SIG-M5 (cell line): Measurements from ENCODE around the gene TMEM37.

Experiments used
- DNase-seq: peaks from one replicate; lab custom pipeline; 2025; lab: John Stamatoyannopoulos, UW

TMEM37 gene

GRCh38 chr2:119419065-119419464, 12.6 kb upstream of the TMEM37 start:
- no peak for DNase-seq

GRCh38 chr2:119419803-119420508, 11.7 kb upstream of the TMEM37 start:
- no peak for DNase-seq

- DNase-seq, result no peak
Observed at GRCh38 chr2:119421304-119421703, 10.3 kb upstream of the TMEM37 start.

- no peak for DNase-seq
Observed at GRCh38 chr2:119421741-119422140, 9.9 kb upstream of the TMEM37 start.

- DNase-seq, result no peak
Observed at GRCh38 chr2:119422360-119423107, 9.1 kb upstream of the TMEM37 start.

GRCh38 chr2:119423108-119423444, 8.6 kb upstream of the TMEM37 start:
- no peak for DNase-seq

- DNase-seq, result no peak
Observed at GRCh38 chr2:119423811-119424210, 7.8 kb upstream of the TMEM37 start.

GRCh38 chr2:119424284-119425118, 7.2 kb upstream of the TMEM37 start:
- DNase-seq, result no peak

GRCh38 chr2:119425119-119425405, 6.6 kb upstream of the TMEM37 start:
- no peak for DNase-seq

GRCh38 chr2:119425620-119426395, 5.8 kb upstream of the TMEM37 start:
- DNase-seq, result no peak

- DNase-seq, result no peak
Observed at GRCh38 chr2:119426396-119426675, 5.3 kb upstream of the TMEM37 start.

GRCh38 chr2:119426801-119427395, 4.8 kb upstream of the TMEM37 start:
- DNase-seq, result no peak

GRCh38 chr2:119427756-119428155, 3.9 kb upstream of the TMEM37 start:
- DNase-seq, result no peak

GRCh38 chr2:119428488-119429224, 3.0 kb upstream of the TMEM37 start:
- no peak for DNase-seq

GRCh38 chr2:119429225-119429981, 2.3 kb upstream of the TMEM37 start:
- DNase-seq, result no peak

- no peak for DNase-seq
Observed at GRCh38 chr2:119430023-119430498, 1.6 kb upstream of the TMEM37 start.

GRCh38 chr2:119431976-119432850, 559 bp downstream of the TMEM37 start:
- no peak for DNase-seq

- DNase-seq, result no peak
Observed at GRCh38 chr2:119432851-119433522, 1.3 kb downstream of the TMEM37 start.
